SU-DHL-6 (cell line): ENCODE data around the gene SLC16A6.
"Not testable (repeated sequence)": the region's sequence is repeated elsewhere in the genome, so short reads cannot be mapped to it uniquely, and the experiment has no call there.

Source experiments
- CTCF ChIP-seq: fragments of 200-600 bp; sonication (generic); IDR thresholded peaks from one replicate; pipeline ENCODE4 v1.5.1; 2017; ENCODE audit warnings: antibody characterized with exemption, mild to moderate bottlenecking, low read length, moderate library complexity; ENCODE audit not compliant: insufficient read depth, poor library complexity, severe bottlenecking
- EZH2phosphoT487 ChIP-seq: fragments of 200-600 bp; sonication (generic), shearing (Covaris generic); conservative IDR thresholded peaks from 2 replicates; pipeline ENCODE4 v1.6.1; 2018; ENCODE audit warnings: mild to moderate bottlenecking, antibody characterized with exemption, low read length, moderate library complexity, mixed read lengths

GRCh38 chr17:68331932-68332331 is 41.0 kb upstream of the SLC16A6 start:
- TF ChIP-seq CTCF, EZH2phosphoT487: not testable (repeated sequence)
